ENCODE measurements around the gene NDUFA3.

- TF ChIP-seq, protein P1, sequence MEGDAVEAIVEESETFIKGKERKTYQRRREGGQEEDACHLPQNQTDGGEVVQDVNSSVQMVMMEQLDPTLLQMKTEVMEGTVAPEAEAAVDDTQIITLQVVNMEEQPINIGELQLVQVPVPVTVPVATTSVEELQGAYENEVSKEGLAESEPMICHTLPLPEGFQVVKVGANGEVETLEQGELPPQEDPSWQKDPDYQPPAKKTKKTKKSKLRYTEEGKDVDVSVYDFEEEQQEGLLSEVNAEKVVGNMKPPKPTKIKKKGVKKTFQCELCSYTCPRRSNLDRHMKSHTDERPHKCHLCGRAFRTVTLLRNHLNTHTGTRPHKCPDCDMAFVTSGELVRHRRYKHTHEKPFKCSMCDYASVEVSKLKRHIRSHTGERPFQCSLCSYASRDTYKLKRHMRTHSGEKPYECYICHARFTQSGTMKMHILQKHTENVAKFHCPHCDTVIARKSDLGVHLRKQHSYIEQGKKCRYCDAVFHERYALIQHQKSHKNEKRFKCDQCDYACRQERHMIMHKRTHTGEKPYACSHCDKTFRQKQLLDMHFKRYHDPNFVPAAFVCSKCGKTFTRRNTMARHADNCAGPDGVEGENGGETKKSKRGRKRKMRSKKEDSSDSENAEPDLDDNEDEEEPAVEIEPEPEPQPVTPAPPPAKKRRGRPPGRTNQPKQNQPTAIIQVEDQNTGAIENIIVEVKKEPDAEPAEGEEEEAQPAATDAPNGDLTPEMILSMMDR (IDR thresholded peaks at IDR 0.05) = no peak
- TF ChIP-seq POLR2A (IDR thresholded peaks at IDR 0.05) = no peak
These were observed 45.5 kb downstream of the NDUFA3 start for GRCh38 chr19:54148158-54148557.

Data from esophagus squamous epithelium (tissue), 4 donors.